H1 (cell line): ENCODE measurements around the gene ANO2. TPM values are rescaled to one million over a fixed set of nuclear protein-coding genes. Genes with fewer than 3 reads are reported as not detected.

ENCODE experiments used
- CTCF ChIA-PET: fragments of 300-600 bp; sonication (Branson Sonifier 250); formaldehyde crosslinking; loops from one replicate; lab custom pipeline; 2021; ENCODE audit not compliant: partially characterized antibody; lab: Charles Lee
- POLR2A ChIA-PET: fragments of 300-600 bp; sonication (Branson Sonifier 250); formaldehyde crosslinking; loops from one replicate; lab custom pipeline; 2021; ENCODE audit warnings: inconsistent platforms; ENCODE audit not compliant: partially characterized antibody; lab: Charles Lee
- DNase-seq, 2 experiments: peaks; one replicate each; pipeline versions ENCODE4 v3.0.0 to v3.0.0-alpha.2; 2010 to 2022; ENCODE audit warnings: low spot score in 2 of 2, low read depth in 1 of 2, mixed read lengths in 1 of 2
- FAIRE-seq: peaks from 2 replicates; lab custom pipeline; 2011; peaks lifted over from hg19 to GRCh38; lab: Jason Lieb, UNC
- H2AFZ ChIP-seq: 2 replicates; pipeline ENCODE4 v1.8.1; 2012; ENCODE audit warnings: low read length, inconsistent platforms
- H2AK5ac ChIP-seq: 2 replicates; pipeline ENCODE4 v1.6.1; 2013; ENCODE audit warnings: low read depth, low read length
- H2BK120ac ChIP-seq: replicated peaks from 2 replicates; pipeline ENCODE3; 2013; ENCODE audit warnings: low read depth, low read length, inconsistent platforms
- H2BK12ac ChIP-seq: 2 replicates; pipeline ENCODE4 v1.6.1; 2013; ENCODE audit warnings: low read depth, low read length
- H2BK15ac ChIP-seq: 2 replicates; pipeline ENCODE4 v1.6.1; 2013; ENCODE audit warnings: low read length
- H2BK20ac ChIP-seq: 2 replicates; pipeline ENCODE4 v1.6.1; 2013; ENCODE audit warnings: low read length
- H2BK5ac ChIP-seq: 2 replicates; pipeline ENCODE4 v1.6.1; 2013; ENCODE audit warnings: low read depth, low read length
- H3K14ac ChIP-seq: 2 replicates; pipeline ENCODE4 v1.6.1; 2013; ENCODE audit warnings: inconsistent platforms; ENCODE audit not compliant: insufficient read length
- H3K18ac ChIP-seq: 2 replicates; pipeline ENCODE4 v1.6.1; 2013; ENCODE audit warnings: low read length; ENCODE audit errors: extremely low read depth
- H3K23ac ChIP-seq: 2 replicates; pipeline ENCODE4 v1.6.1; 2013; ENCODE audit warnings: inconsistent platforms; ENCODE audit not compliant: insufficient read length
- H3K23me2 ChIP-seq: 2 replicates; pipeline ENCODE4 v1.6.1; 2013; ENCODE audit warnings: low read depth, low read length
- H3K27ac ChIP-seq: 2 replicates; pipeline ENCODE4 v1.6.1; 2011; ENCODE audit warnings: low read depth, low read length, inconsistent platforms
- H3K27me3 ChIP-seq, 4 experiments: replicated peaks in 1 of 4; 1 replicate in 1 of 4; 2 replicates in 3 of 4; pipeline versions ENCODE4 v1.6.1 to v1.8.1; 2011 to 2013; ENCODE audit warnings: low read length in 3 of 4, mild to moderate bottlenecking in 3 of 4, inconsistent platforms in 2 of 4, mixed read lengths in 2 of 4, moderate library complexity in 1 of 4; ENCODE audit not compliant: control insufficient read depth in 3 of 4, insufficient read depth in 3 of 4; ENCODE audit errors: extremely low read depth in 1 of 4
- H3K36me3 ChIP-seq, 4 experiments: 2 replicates each; pipeline versions ENCODE4 v1.6.1 to v1.8.1; 2011 to 2013; ENCODE audit warnings: mild to moderate bottlenecking in 4 of 4, low read length in 3 of 4, moderate library complexity in 2 of 4, control low read depth in 1 of 4, inconsistent platforms in 1 of 4; ENCODE audit not compliant: insufficient read depth in 4 of 4, control insufficient read depth in 2 of 4
- H3K4ac ChIP-seq: replicated peaks from 2 replicates; pipeline ENCODE3; 2013; ENCODE audit warnings: low read length, low read depth, mixed read lengths, inconsistent platforms; ENCODE audit not compliant: insufficient read length
- H3K4me1 ChIP-seq, 4 experiments: replicated peaks in 1 of 4; 1 replicate in 1 of 4; 2 replicates in 3 of 4; pipeline versions ENCODE4 v1.6.1 to v1.8.1; 2011 to 2013; ENCODE audit warnings: low read length in 3 of 4, inconsistent platforms in 2 of 4, mixed read lengths in 1 of 4; ENCODE audit not compliant: insufficient read depth in 4 of 4, control insufficient read depth in 3 of 4
- H3K4me2 ChIP-seq, 2 experiments: 2 replicates each; pipeline versions ENCODE4 v1.6.1 to v1.8.1; 2011 to 2013; ENCODE audit warnings: low read depth in 2 of 2, low read length in 2 of 2, control low read depth in 1 of 2, inconsistent platforms in 1 of 2, mild to moderate bottlenecking in 1 of 2; ENCODE audit not compliant: insufficient read depth in 1 of 2
- H3K4me3 ChIP-seq, 4 experiments: fragments of 200-600, 300-600 bp in 1 of 4; sonication (generic), shearing (Covaris generic), sonication (Bioruptor Twin) in 1 of 4; 2 replicates each; pipeline versions ENCODE4 v1.5.1 to v1.8.1; 2011 to 2016; ENCODE audit warnings: low read length in 4 of 4, low read depth in 3 of 4, control low read depth in 2 of 4, inconsistent platforms in 2 of 4, mild to moderate bottlenecking in 2 of 4, mixed read lengths in 1 of 4, moderate library complexity in 1 of 4; ENCODE audit not compliant: insufficient read depth in 2 of 4; ENCODE audit errors: extremely low read depth in 1 of 4
- H3K56ac ChIP-seq: replicated peaks from 2 replicates; pipeline ENCODE3; 2013; ENCODE audit warnings: low read depth, mild to moderate bottlenecking, mixed read lengths, low read length, inconsistent platforms; ENCODE audit not compliant: insufficient read length
- H3K79me1 ChIP-seq: 2 replicates; pipeline ENCODE4 v1.6.1; 2013; ENCODE audit warnings: low read depth, low read length, control low read depth
- H3K79me2 ChIP-seq, 2 experiments: 2 replicates each; pipeline versions ENCODE4 v1.6.1 to v1.8.1; 2012 to 2013; ENCODE audit warnings: low read length in 2 of 2, mild to moderate bottlenecking in 2 of 2, inconsistent platforms in 1 of 2; ENCODE audit not compliant: insufficient read depth in 2 of 2, control insufficient read depth in 1 of 2
- H3K9ac ChIP-seq, 4 experiments: replicated peaks in 1 of 4; 1 replicate in 1 of 4; 2 replicates in 3 of 4; pipeline versions ENCODE4 v1.6.1 to v1.8.1; 2011 to 2013; ENCODE audit warnings: low read depth in 3 of 4, low read length in 3 of 4, control low read depth in 2 of 4, mild to moderate bottlenecking in 2 of 4, moderate library complexity in 2 of 4, inconsistent platforms in 1 of 4; ENCODE audit errors: extremely low read depth in 1 of 4
- H3K9me3 ChIP-seq, 2 experiments: 2 replicates each; pipeline versions ENCODE4 v1.6.1 to v1.8.1; 2012 to 2013; ENCODE audit warnings: mild to moderate bottlenecking in 2 of 2, moderate library complexity in 2 of 2, control low read depth in 1 of 2, inconsistent platforms in 1 of 2, low read depth in 1 of 2, low read length in 1 of 2, mixed read lengths in 1 of 2; ENCODE audit not compliant: insufficient read depth in 2 of 2
- H4K20me1 ChIP-seq, 2 experiments: replicated peaks in 1 of 2; 2 replicates each; pipeline versions ENCODE3 to v1.8.1; 2011 to 2013; ENCODE audit warnings: inconsistent platforms in 2 of 2, low read length in 2 of 2, mild to moderate bottlenecking in 1 of 2; ENCODE audit not compliant: insufficient read depth in 2 of 2, control insufficient read depth in 1 of 2
- H4K5ac ChIP-seq: 2 replicates; pipeline ENCODE4 v1.6.1; 2013; ENCODE audit warnings: low read length, low read depth, mixed read lengths, inconsistent platforms; ENCODE audit not compliant: insufficient read length
- H4K8ac ChIP-seq: 2 replicates; pipeline ENCODE4 v1.8.0; 2013; ENCODE audit warnings: mild to moderate bottlenecking, moderate library complexity, low read length, inconsistent platforms; ENCODE audit not compliant: insufficient read depth; ENCODE audit errors: extremely low read depth
- H4K91ac ChIP-seq: replicated peaks from 2 replicates; pipeline ENCODE3; 2013; ENCODE audit warnings: low read length, mixed read lengths, inconsistent platforms; ENCODE audit not compliant: insufficient read length
- CREB1 ChIP-seq: IDR thresholded peaks from 2 replicates; pipeline ENCODE4 v1.6.1; 2012; ENCODE audit warnings: inconsistent platforms
- EP300 ChIP-seq, 2 experiments: IDR thresholded peaks; 1 replicate in 1 of 2; 2 replicates in 1 of 2; pipeline ENCODE4 v1.6.1; 2011 to 2012; ENCODE audit warnings: low read depth in 2 of 2, low read length in 2 of 2, mild to moderate bottlenecking in 2 of 2, borderline replicate concordance in 1 of 2, inconsistent platforms in 1 of 2, moderate library complexity in 1 of 2
- MAFK ChIP-seq: IDR thresholded peaks from 2 replicates; pipeline ENCODE4 v1.6.1; 2012; ENCODE audit warnings: low read depth, mild to moderate bottlenecking, improper control_type of control experiment, low read length
- POLR2A ChIP-seq, 2 experiments: IDR thresholded peaks; 1 replicate in 1 of 2; 2 replicates in 1 of 2; pipeline ENCODE4 v1.6.1; 2011; ENCODE audit warnings: low read depth in 2 of 2, low read length in 2 of 2, mild to moderate bottlenecking in 2 of 2; ENCODE audit errors: control extremely low read depth in 1 of 2
- POU5F1 ChIP-seq: IDR thresholded peaks from 2 replicates; pipeline ENCODE4 v1.6.1; 2011; ENCODE audit warnings: low read depth, mild to moderate bottlenecking, low read length, moderate library complexity
- RAD21 ChIP-seq, 2 experiments: IDR thresholded peaks in 1 of 2; conservative IDR thresholded peaks in 1 of 2; 2 replicates each; pipeline ENCODE4 v1.6.1; 2011; ENCODE audit warnings: low read depth in 2 of 2, low read length in 2 of 2, improper control_type of control experiment in 1 of 2, inconsistent platforms in 1 of 2, mild to moderate bottlenecking in 1 of 2, moderate library complexity in 1 of 2
- SIN3A ChIP-seq, 2 experiments: IDR thresholded peaks in 1 of 2; conservative IDR thresholded peaks in 1 of 2; 2 replicates each; pipeline ENCODE4 v1.6.1; 2011 to 2012; ENCODE audit warnings: low read length in 2 of 2, improper control_type of control experiment in 1 of 2, low read depth in 1 of 2, mild to moderate bottlenecking in 1 of 2
- SP4 ChIP-seq: IDR thresholded peaks from 2 replicates; pipeline ENCODE4 v1.6.1; 2012; ENCODE audit warnings: low read length, inconsistent platforms
- SRF ChIP-seq: IDR thresholded peaks from 2 replicates; pipeline ENCODE4 v1.6.1; 2011; ENCODE audit warnings: mild to moderate bottlenecking, low read depth, low read length, moderate library complexity
- SUZ12 ChIP-seq: fragments of 200-600 bp; sonication (generic); IDR thresholded peaks from 2 replicates; pipeline ENCODE4 v1.6.1; 2012; ENCODE audit warnings: mild to moderate bottlenecking, inconsistent platforms, low read length, moderate library complexity, mixed read lengths
- WGBS, 2 experiments: shearing (Covaris generic) in 1 of 2; methylation state at CpG; one replicate each; pipeline versions ENCODE4 v1.1.6 to v1.1.7; 2013 to 2015; ENCODE audit warnings: low lambda C conversion rate in 2 of 2, mixed read lengths in 2 of 2, inconsistent platforms in 1 of 2, low coverage in 1 of 2, missing lambda C conversion rate in 1 of 2; ENCODE audit not compliant: insufficient replicate concordance in 2 of 2, insufficient coverage in 1 of 2, insufficient read length in 1 of 2; ENCODE audit errors: extremely low coverage in 1 of 2, missing lambda C conversion rate in 1 of 2; 5-methylcytosine and 5-hydroxymethylcytosine counted together
- polyA plus RNA-seq, 7 experiments: library from polyadenylated mRNA; depleted of rRNA in 3 of 7; stranded (reverse) in 5 of 7; unstranded in 2 of 7; fragments of >200 nt in 5 of 7; fragments of 200-250 nt in 2 of 7; gene quantifications; 1 replicate in 5 of 7; 2 replicates in 1 of 7; 4 replicates in 1 of 7; pipeline versions ENCODE4 v1.2.1 to v1.2.3, GENCODE V29; 2011 to 2013; ENCODE audit warnings: missing spikeins in 2 of 7, mixed read lengths in 2 of 7
- total RNA-seq: library from RNA; stranded (reverse); fragmentation: NEBNext Ultra II Directional; extraction: Animal tissue kit (Norgen Biotek cat#: 25700); gene quantifications from 2 replicates; pipeline ENCODE4 v1.2.1, GENCODE V29; 2021
- TF ChIP-seq, protein P1 (sequence below), 3 experiments: IDR thresholded peaks; 1 replicate in 2 of 3; 2 replicates in 1 of 3; pipeline versions ENCODE4 v1.5.1 to v1.6.1; 2011; ENCODE audit warnings: low read length in 3 of 3, mild to moderate bottlenecking in 3 of 3, inconsistent platforms in 2 of 3, low read depth in 1 of 3, moderate library complexity in 1 of 3; ENCODE audit not compliant: insufficient read depth in 1 of 3; ENCODE audit errors: control extremely low read depth in 1 of 3

Gene ANO2
- total and polyA plus RNA-seq, 2 of the 8 experiments (the other 6 are each of a cell fraction or from before 2014, with no cell fraction given): 1.9 to 5.5 TPM

DNA sequence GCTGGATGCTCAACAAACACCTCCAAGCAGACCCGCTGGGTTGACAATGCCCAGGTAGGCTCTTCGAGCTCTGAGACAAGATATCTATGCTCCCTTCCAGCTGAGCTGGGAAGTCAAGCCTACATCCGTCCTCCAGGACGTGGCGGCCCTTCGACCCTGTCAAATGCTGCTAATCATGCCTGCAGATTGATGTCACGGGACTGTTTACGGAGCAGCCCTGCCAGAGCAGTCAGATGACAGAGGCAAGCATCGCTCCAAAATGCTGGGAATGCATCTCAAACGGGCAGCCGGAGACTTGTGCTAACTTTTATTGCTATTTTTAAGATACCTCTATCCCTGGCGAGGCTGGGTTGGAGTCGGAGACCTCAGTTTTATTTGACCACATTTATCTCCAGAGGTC is 373.9 kb downstream of the ANO2 start:
- no peak for FAIRE-seq
- H2BK20ac ChIP-seq: no peak overlapping the region
- no peak overlapping the region for H3K27ac ChIP-seq
- no peak for TF ChIP-seq RAD21 (IDR thresholded peaks at IDR 0.05 in 1 of 2, conservative IDR thresholded peaks at IDR 0.05 in 1 of 2; ENCODE audit: low read depth in 2 of 2, low read length in 2 of 2)
- TF ChIP-seq POU5F1: no peak
- TF ChIP-seq POLR2A (IDR thresholded peaks at IDR 0.05; ENCODE audit: control extremely low read depth in 1 of 2, low read depth in 2 of 2, low read length in 2 of 2): no peak
- no peak for TF ChIP-seq MAFK
- TF ChIP-seq SUZ12: no peak
- no peak for TF ChIP-seq CREB1
- TF ChIP-seq SP4: no peak
- no peak for TF ChIP-seq EP300 (IDR thresholded peaks at IDR 0.05; ENCODE audit: borderline replicate concordance in 1 of 2, low read depth in 2 of 2, low read length in 2 of 2)
- TF ChIP-seq, protein P1, sequence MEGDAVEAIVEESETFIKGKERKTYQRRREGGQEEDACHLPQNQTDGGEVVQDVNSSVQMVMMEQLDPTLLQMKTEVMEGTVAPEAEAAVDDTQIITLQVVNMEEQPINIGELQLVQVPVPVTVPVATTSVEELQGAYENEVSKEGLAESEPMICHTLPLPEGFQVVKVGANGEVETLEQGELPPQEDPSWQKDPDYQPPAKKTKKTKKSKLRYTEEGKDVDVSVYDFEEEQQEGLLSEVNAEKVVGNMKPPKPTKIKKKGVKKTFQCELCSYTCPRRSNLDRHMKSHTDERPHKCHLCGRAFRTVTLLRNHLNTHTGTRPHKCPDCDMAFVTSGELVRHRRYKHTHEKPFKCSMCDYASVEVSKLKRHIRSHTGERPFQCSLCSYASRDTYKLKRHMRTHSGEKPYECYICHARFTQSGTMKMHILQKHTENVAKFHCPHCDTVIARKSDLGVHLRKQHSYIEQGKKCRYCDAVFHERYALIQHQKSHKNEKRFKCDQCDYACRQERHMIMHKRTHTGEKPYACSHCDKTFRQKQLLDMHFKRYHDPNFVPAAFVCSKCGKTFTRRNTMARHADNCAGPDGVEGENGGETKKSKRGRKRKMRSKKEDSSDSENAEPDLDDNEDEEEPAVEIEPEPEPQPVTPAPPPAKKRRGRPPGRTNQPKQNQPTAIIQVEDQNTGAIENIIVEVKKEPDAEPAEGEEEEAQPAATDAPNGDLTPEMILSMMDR (IDR thresholded peaks at IDR 0.05; ENCODE audit: control extremely low read depth in 1 of 3, insufficient read depth in 1 of 3, low read depth in 1 of 3, low read length in 3 of 3): no peak
- no peak for TF ChIP-seq SIN3A (conservative IDR thresholded peaks at IDR 0.05 in 1 of 2, IDR thresholded peaks at IDR 0.05 in 1 of 2; ENCODE audit: low read depth in 1 of 2, low read length in 2 of 2)
- TF ChIP-seq SRF: no peak
- TF ChIP-seq, all 59 proteins: peak for 0
- H3K4me3 ChIP-seq: no peak overlapping the region
- H3K14ac ChIP-seq: no peak overlapping the region
- H3K4me2 ChIP-seq: no peak overlapping the region
- no peak overlapping the region for H3K4ac ChIP-seq
- no peaks in the 10 kb centered on the region for H3K23me2 ChIP-seq
- no peaks in the 10 kb centered on the region for H4K20me1 ChIP-seq
- H3K9me3 ChIP-seq: no peaks in the 10 kb centered on the region
- 94% methylated on average over 13 of the region's 13 CpGs; no CpG with 5 or more reads in 1 of the 2 experiments for WGBS, 2 experiments
- no peaks in the 10 kb centered on the region for H3K27me3 ChIP-seq
- H4K91ac ChIP-seq: no peak overlapping the region
- ChIA-PET POLR2A (no interaction called here), CTCF (interaction anchor here (0.8 to 3.0 kb wide), 11 partner anchors 10 to 467 kb away, joined by 3 to 17 read pairs (median 4); no protein-coding TSS in a partner anchor)
- H2AK5ac ChIP-seq: no peak overlapping the region
- H3K79me2 ChIP-seq: no peaks in the 10 kb centered on the region
- no peak overlapping the region for H2BK15ac ChIP-seq
- no peaks in the 10 kb centered on the region; the same call in 1 of the 2 replicates for H3K79me1 ChIP-seq
- H3K18ac ChIP-seq: no peak overlapping the region
- no peaks in the 10 kb centered on the region for H3K36me3 ChIP-seq
- no peaks in the 10 kb centered on the region for H3K4me1 ChIP-seq
- H3K56ac ChIP-seq: no peak overlapping the region
- 0 out of 2 replicates have a peak overlapping the region, but pooled peaks have one; percentile 31 for H4K8ac ChIP-seq
- no peak for DNase-seq
- H2BK5ac ChIP-seq: no peak overlapping the region
- H2BK120ac ChIP-seq: no peak overlapping the region
- no peak overlapping the region for H4K5ac ChIP-seq
- H2AFZ ChIP-seq: no peak overlapping the region
- no peak overlapping the region for H2BK12ac ChIP-seq
- no peak overlapping the region for H3K9ac ChIP-seq
- H3K23ac ChIP-seq: no peak overlapping the region
